K562 (cell line): ENCODE results near the gene BTBD10. TPM values are rescaled to one million over a fixed set of nuclear protein-coding genes. Genes with fewer than 3 reads are reported as not detected.

ENCODE experiments used
- ATAC-seq: fragments of 200-7000 bp; cut with Tn5 transposase; 3 replicates; pipeline ENCODE4 v1.9.1; 2020; ENCODE audit warnings: moderate library complexity
- BruUV-seq: library from RNA; stranded (reverse); fragments of 400-500 nt; replicated peaks from 2 replicates; lab custom pipeline; 2021; lab: Mats Ljungman, UMichigan
- CTCF ChIA-PET: fragments of 300-600 bp; formaldehyde crosslinking; extraction: SDS; loops from one replicate; lab custom pipeline; 2021; ENCODE audit warnings: low intra/inter-chr PET ratio; lab: Yijun Ruan, JAX
- POLR2A ChIA-PET: fragments of 300-600, 350-650 bp; sonication (Branson Sonifier 250); formaldehyde crosslinking; extraction: SDS; loops from one replicate; lab custom pipeline; 2021; ENCODE audit warnings: antibody characterized with exemption, inconsistent platforms; lab: Yijun Ruan, JAX
- DNase-seq, 4 experiments: peaks; one replicate each; pipeline versions ENCODE4 v3.0.0 to v3.0.0-alpha.2; 2011 to 2018; ENCODE audit warnings: low spot score in 3 of 4, mixed read lengths in 3 of 4; ENCODE audit errors: extremely low read depth in 1 of 4
- FAIRE-seq: peaks from 2 replicates; lab custom pipeline; 2011; peaks lifted over from hg19 to GRCh38; lab: Jason Lieb, UNC
- H2AFZ ChIP-seq: 2 replicates; pipeline ENCODE4 v1.6.0; 2011; ENCODE audit warnings: low read depth, low read length, control low read depth, inconsistent platforms
- H3K27ac ChIP-seq: fragments of 200-600 bp; 3 replicates; pipeline ENCODE4 v1.8.0; 2011; ENCODE audit warnings: low read depth, mild to moderate bottlenecking, control low read depth, inconsistent platforms, low read length, moderate library complexity, mixed read lengths; ENCODE audit errors: extremely low read depth
- H3K27me3 ChIP-seq, 2 experiments: fragments of 300-600 bp in 1 of 2; 2 replicates in 1 of 2; 3 replicates in 1 of 2; pipeline versions ENCODE4 v1.6.0 to v1.8.0; 2011; ENCODE audit warnings: inconsistent platforms in 2 of 2, low read length in 2 of 2, mild to moderate bottlenecking in 1 of 2, mixed read lengths in 1 of 2, moderate library complexity in 1 of 2; ENCODE audit not compliant: control insufficient read depth in 2 of 2, insufficient read depth in 2 of 2
- H3K36me3 ChIP-seq: fragments of 300-600 bp; 3 replicates; pipeline ENCODE4 v1.8.0; 2011; ENCODE audit warnings: mild to moderate bottlenecking, low read length, inconsistent platforms; ENCODE audit not compliant: control insufficient read depth, insufficient read depth
- H3K4me1 ChIP-seq, 2 experiments: fragments of 200-600 bp in 1 of 2; replicated peaks in 1 of 2; 2 replicates in 1 of 2; 3 replicates in 1 of 2; pipeline versions ENCODE4 v1.5.1 to v1.8.0; 2011; ENCODE audit warnings: inconsistent platforms in 2 of 2, low read length in 2 of 2, mild to moderate bottlenecking in 1 of 2, mixed read lengths in 1 of 2, moderate library complexity in 1 of 2; ENCODE audit not compliant: control insufficient read depth in 2 of 2, insufficient read depth in 2 of 2
- H3K4me2 ChIP-seq: 2 replicates; pipeline ENCODE4 v1.6.1; 2011; ENCODE audit warnings: low read length, control low read depth, inconsistent platforms, mixed read lengths; ENCODE audit not compliant: insufficient read depth
- H3K4me3 ChIP-seq: fragments of 200-600 bp; sonication (generic), shearing (Covaris generic); 2 replicates; pipeline ENCODE4 v1.5.1; 2016; ENCODE audit warnings: control low read depth, inconsistent platforms
- H3K79me2 ChIP-seq: fragments of 200-600 bp; 3 replicates; pipeline ENCODE4 v1.8.0; 2011; ENCODE audit warnings: low read length, inconsistent platforms; ENCODE audit not compliant: control insufficient read depth, insufficient read depth
- H3K9ac ChIP-seq, 2 experiments: 2 replicates each; pipeline versions ENCODE4 v1.6.0 to v1.6.1; 2011; ENCODE audit warnings: low read depth in 2 of 2, low read length in 2 of 2, control low read depth in 1 of 2, inconsistent platforms in 1 of 2, mild to moderate bottlenecking in 1 of 2, mixed read lengths in 1 of 2; ENCODE audit not compliant: insufficient read depth in 1 of 2
- H3K9me1 ChIP-seq: one replicate; pipeline ENCODE4 v1.6.0; 2011; ENCODE audit warnings: inconsistent platforms, mild to moderate bottlenecking, low read length, moderate library complexity; ENCODE audit not compliant: control insufficient read depth, insufficient read depth
- H3K9me3 ChIP-seq: replicated peaks from 2 replicates; pipeline ENCODE4 v1.5.1; 2011; ENCODE audit warnings: low read depth, low read length, inconsistent platforms; ENCODE audit not compliant: control insufficient read depth, insufficient read depth
- H4K20me1 ChIP-seq: replicated peaks from 2 replicates; pipeline ENCODE4 v1.6.1; 2011; ENCODE audit warnings: low read length, inconsistent platforms, mixed read lengths; ENCODE audit not compliant: control insufficient read depth, insufficient read depth
- COPS2 ChIP-seq: fragments of 450-650 bp; conservative IDR thresholded peaks from 2 replicates; pipeline ENCODE4 v1.6.1; 2016; ENCODE audit warnings: mild to moderate bottlenecking, moderate library complexity
- ELF2 ChIP-seq: fragments of 250-450 bp; sonication (Bioruptor Pico); IDR thresholded peaks from 2 replicates; pipeline ENCODE4 v1.5.0; 2021; ENCODE audit warnings: mild to moderate bottlenecking
- GABPB2 ChIP-seq: fragments of 250-450 bp; sonication (Bioruptor Pico); conservative IDR thresholded peaks from 2 replicates; pipeline ENCODE4 v1.5.1; 2021; ENCODE audit warnings: mild to moderate bottlenecking
- HMBOX1 ChIP-seq: sonication (generic); IDR thresholded peaks from 2 replicates; pipeline ENCODE4 v1.6.1; 2016
- HSF4 ChIP-seq: fragments of 250-450 bp; sonication (Bioruptor Pico); IDR thresholded peaks from 2 replicates; pipeline ENCODE4 v2.1.2; 2022; ENCODE audit warnings: mild to moderate bottlenecking, moderate library complexity, borderline replicate concordance
- MTF1 ChIP-seq: fragments of 250-450 bp; sonication (Bioruptor Pico); IDR thresholded peaks from 2 replicates; pipeline ENCODE4 v1.9.0; 2021; ENCODE audit warnings: moderate library complexity, mild to moderate bottlenecking, inconsistent platforms, borderline replicate concordance
- NCOA4 ChIP-seq: fragments of 450-650 bp; IDR thresholded peaks from 2 replicates; pipeline ENCODE4 v1.6.1; 2018; ENCODE audit warnings: mild to moderate bottlenecking; ENCODE audit not compliant: partially characterized antibody
- RHOXF2B ChIP-seq: fragments of 250-450 bp; sonication (Bioruptor Pico); conservative IDR thresholded peaks from 2 replicates; pipeline ENCODE4 v1.5.1; 2021
- SFPQ ChIP-seq: fragments of 200-400 bp; formaldehyde crosslinking; IDR thresholded peaks from 2 replicates; pipeline ENCODE4 v1.6.1; 2017; ENCODE audit warnings: mild to moderate bottlenecking, low read depth, low read length, moderate library complexity
- SIX5 ChIP-seq, 2 experiments: IDR thresholded peaks; 2 replicates each; pipeline ENCODE4 v1.6.1; 2011; ENCODE audit warnings: low read length in 2 of 2, borderline replicate concordance in 1 of 2, low read depth in 1 of 2, mild to moderate bottlenecking in 1 of 2, moderate library complexity in 1 of 2; ENCODE audit not compliant: insufficient read depth in 1 of 2
- SMAD1 ChIP-seq: fragments of 150-350 bp; IDR thresholded peaks from 2 replicates; pipeline ENCODE4 v1.6.1; 2014; ENCODE audit warnings: low read length, low read depth; ENCODE audit not compliant: partially characterized antibody
- SPI1 ChIP-seq: IDR thresholded peaks from 2 replicates; pipeline ENCODE4 v1.6.1; 2011; ENCODE audit warnings: low read depth, low read length, control low read depth, borderline replicate concordance
- ZNF354B ChIP-seq: fragments of 250-450 bp; sonication (Bioruptor Pico); IDR thresholded peaks from 2 replicates; pipeline ENCODE4 v1.4.0; 2020
- ZNF778 ChIP-seq: fragments of 450-650 bp; formaldehyde crosslinking; IDR thresholded peaks from 2 replicates; pipeline ENCODE4 v1.4.0; 2020; ENCODE audit warnings: mild to moderate bottlenecking, moderate library complexity
- WGBS: fragments of 100-300 bp; shearing (Covaris generic); methylation state at CpG from one replicate; pipeline ENCODE4 v1.1.6; 2016; ENCODE audit warnings: low coverage, mixed read lengths; ENCODE audit not compliant: insufficient coverage; ENCODE audit errors: missing lambda C conversion rate; 5-methylcytosine and 5-hydroxymethylcytosine counted together
- in situ Hi-C: fragments of 300-500 bp; cut with MboI; formaldehyde crosslinking; loops from 4 replicates; pipeline ENCODE4 v1.15.0; 2018; ENCODE audit warnings: inconsistent platforms, mixed read lengths
- intact Hi-C: fragments of 100-400 bp; cut with micrococcal nuclease; formaldehyde crosslinking; loops from 2 replicates; pipeline ENCODE4 v1.14.2; 2022
- polyA plus RNA-seq, 8 experiments: library from polyadenylated mRNA; depleted of rRNA in 4 of 8; stranded (reverse) in 5 of 8; unstranded in 3 of 8; fragments of >200 nt; fragmentation: Nextera tagmentation in 2 of 8; fragmentation: Illumina TruSeq in 1 of 8; extraction: Ambion mirVana in 2 of 8; extraction: Trizol in 1 of 8; gene quantifications; 2 replicates each; pipeline versions ENCODE4 v1.2.1 to v1.2.3, GENCODE V29; 2011 to 2014; ENCODE audit warnings: inconsistent platforms in 1 of 8, missing spikeins in 1 of 8
- total RNA-seq, 7 experiments: library from RNA; depleted of rRNA in 6 of 7; stranded (reverse); fragments of >200 nt in 6 of 7; fragmentation: Illumina TruSeq in 2 of 7; extraction: Trizol in 2 of 7; gene quantifications; 2 replicates each; pipeline versions ENCODE4 v1.2.1 to v1.2.3, GENCODE V29; 2011 to 2021; ENCODE audit warnings: low replicate concordance in 1 of 7
- TF ChIP-seq, protein P1 (sequence below): sonication (generic); formaldehyde crosslinking; IDR thresholded peaks from 2 replicates; pipeline ENCODE4 v1.8.1; 2022; ENCODE audit warnings: missing genetic modification reagents

Gene BTBD10
- total and polyA plus RNA-seq, 9 of the 15 experiments (the other 6 are each of a cell fraction or from before 2014, with no cell fraction given) = 11.6 to 22.8 (median 16.3) TPM

- no peak overlapping the region for H3K9ac ChIP-seq
- no peaks in the 10 kb centered on the region for H3K9me3 ChIP-seq
These were observed 84.7 kb downstream of the BTBD10 start for GRCh38 chr11:13378316-13378715.

DNA sequence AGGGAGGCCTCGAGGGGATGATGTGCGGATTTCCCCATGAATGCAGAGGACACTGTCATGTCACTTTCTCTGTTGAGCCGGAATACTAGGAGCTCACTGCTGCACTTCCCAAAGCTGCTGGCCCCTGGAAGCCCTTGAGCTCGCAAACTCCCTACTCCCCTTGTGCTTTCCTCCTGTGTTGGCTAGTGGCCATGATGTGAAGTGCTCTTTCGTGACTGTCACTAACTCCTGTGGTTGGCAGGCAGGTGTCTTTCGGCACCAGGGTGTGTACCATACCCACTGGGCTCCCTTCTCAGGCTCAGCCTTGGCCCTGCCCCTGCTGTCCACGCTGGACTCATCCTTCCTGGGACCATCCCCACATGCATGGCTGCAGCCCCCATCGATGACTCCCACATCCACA is 86.2 kb downstream of the BTBD10 start:
- Histone ChIP-seq H3K79me2 (no peaks in the 10 kb centered on the region), H2AFZ (no peak overlapping the region), H3K27me3 (peaks cover 0 to 4% of the 10 kb centered on the region in 2 experiments; a peak in 1 of 5 replicates), H3K4me1 (no peaks in the 10 kb centered on the region), H3K9ac (no peak overlapping the region), H3K9me3 (no peaks in the 10 kb centered on the region), H3K9me1 (no peaks in the 10 kb centered on the region), H3K36me3 (no peaks in the 10 kb centered on the region), H3K27ac (no peak overlapping the region), H3K4me2 (no peak overlapping the region), H4K20me1 (no peaks in the 10 kb centered on the region), H3K4me3 (no peak overlapping the region)
- no TSS peak for BruUV-seq
- ChIA-PET CTCF (no interaction called here), POLR2A (interaction anchor here (0.6 kb wide), 1 partner anchor 1246 kb away, joined by 3 read pairs; no protein-coding TSS in a partner anchor)
- in situ Hi-C loops (no loop called here), intact Hi-C loops (no loop called here)
- DNase-seq (no peak), FAIRE-seq (no peak), ATAC-seq (no peak)
- WGBS = 1% methylated on average over 8 of the region's 8 CpGs
- TF ChIP-seq MTF1 (no peak), HMBOX1 (no peak), SFPQ (no peak)
- TF ChIP-seq, protein P1, sequence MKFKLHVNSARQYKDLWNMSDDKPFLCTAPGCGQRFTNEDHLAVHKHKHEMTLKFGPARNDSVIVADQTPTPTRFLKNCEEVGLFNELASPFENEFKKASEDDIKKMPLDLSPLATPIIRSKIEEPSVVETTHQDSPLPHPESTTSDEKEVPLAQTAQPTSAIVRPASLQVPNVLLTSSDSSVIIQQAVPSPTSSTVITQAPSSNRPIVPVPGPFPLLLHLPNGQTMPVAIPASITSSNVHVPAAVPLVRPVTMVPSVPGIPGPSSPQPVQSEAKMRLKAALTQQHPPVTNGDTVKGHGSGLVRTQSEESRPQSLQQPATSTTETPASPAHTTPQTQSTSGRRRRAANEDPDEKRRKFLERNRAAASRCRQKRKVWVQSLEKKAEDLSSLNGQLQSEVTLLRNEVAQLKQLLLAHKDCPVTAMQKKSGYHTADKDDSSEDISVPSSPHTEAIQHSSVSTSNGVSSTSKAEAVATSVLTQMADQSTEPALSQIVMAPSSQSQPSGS (CRISPR knock-in tag) = no peak

More at GRCh38 chr11:13378316-13378715, 84.7 kb downstream of the BTBD10 start:
- in situ Hi-C loops = no loop called here
- H2AFZ ChIP-seq = no peak overlapping the region
- no peak overlapping the region for H3K27ac ChIP-seq
- no peak overlapping the region for H3K4me2 ChIP-seq
- H3K9me1 ChIP-seq = no peaks in the 10 kb centered on the region
- no peak for TF ChIP-seq SPI1
- TF ChIP-seq ZNF354B = no peak
- no peak for TF ChIP-seq NCOA4
- TF ChIP-seq SIX5 (IDR thresholded peaks at IDR 0.05; ENCODE audit: borderline replicate concordance in 1 of 2, insufficient read depth in 1 of 2, low read depth in 1 of 2, low read length in 2 of 2) = no peak
- TF ChIP-seq ELF2 = no peak
- TF ChIP-seq RHOXF2B (CRISPR knock-in tag) = no peak
- TF ChIP-seq COPS2 = no peak
- TF ChIP-seq ZNF778 (CRISPR knock-in tag) = no peak
- no peak for TF ChIP-seq GABPB2 (CRISPR knock-in tag)
- TF ChIP-seq HSF4 (CRISPR knock-in tag) = no peak
- TF ChIP-seq SMAD1 = no peak
- TF ChIP-seq, all 486 proteins: peak for 0
- no peaks in the 10 kb centered on the region for H4K20me1 ChIP-seq
- FAIRE-seq (no peak), ATAC-seq (no peak), DNase-seq (no peak)
- 7% methylated on average over 2 of the region's 2 CpGs for WGBS
- no peaks in the 10 kb centered on the region for H3K79me2 ChIP-seq
- ChIA-PET CTCF (no interaction called here), POLR2A (interaction anchor here (0.6 kb wide), 1 partner anchor 319 kb away, joined by 3 read pairs; no protein-coding TSS in a partner anchor)
- H3K4me3 ChIP-seq = no peak overlapping the region
- H3K27me3 ChIP-seq = no peaks in the 10 kb centered on the region
- no peaks in the 10 kb centered on the region for H3K4me1 ChIP-seq
- no peaks in the 10 kb centered on the region for H3K36me3 ChIP-seq
- BruUV-seq = no TSS peak
- intact Hi-C loops = no loop called here
